Right atrium auricular region (tissue), 2 donors: ENCODE measurements around the gene TENM4. TPM values are rescaled to one million over a fixed set of nuclear protein-coding genes. Genes with fewer than 3 reads are reported as not detected.
"Not testable (repeated sequence)": the region's sequence is repeated elsewhere in the genome, so short reads cannot be mapped to it uniquely, and the experiment has no call there.

Experiments used
- DNase-seq: peaks from one replicate; pipeline ENCODE4 v3.0.0-alpha.2; 2019; ENCODE audit warnings: low spot score
- H3K27ac ChIP-seq, 2 donors: fragments of 200-600 bp; sonication (generic); 1 replicate in 1 of 2; 2 replicates in 1 of 2; pipeline ENCODE4 v1.5.1; 2016 to 2019
- H3K27me3 ChIP-seq, 2 donors: fragments of 200-600 bp; sonication (generic); one replicate each; pipeline versions ENCODE4 v1.5.1 to v1.6.0; 2017 to 2019
- H3K36me3 ChIP-seq: fragments of 200-600 bp; sonication (generic); one replicate; pipeline ENCODE4 v1.5.1; 2016
- H3K4me1 ChIP-seq, 2 donors: fragments of 200-600 bp; sonication (generic); one replicate each; pipeline versions ENCODE4 v1.5.1 to v1.6.0; 2017 to 2019
- H3K4me3 ChIP-seq, 2 donors: fragments of 200-600 bp; sonication (generic); 1 replicate in 1 of 2; 2 replicates in 1 of 2; pipeline ENCODE4 v1.5.1; 2017 to 2019; ENCODE audit warnings: mild to moderate bottlenecking in 1 of 2, moderate library complexity in 1 of 2
- H3K9me3 ChIP-seq, 2 donors: fragments of 200-600 bp; sonication (generic); one replicate each; pipeline ENCODE4 v1.5.1; 2019
- total RNA-seq, 2 donors: library from RNA; depleted of rRNA; stranded (reverse); fragments of >200 nt; gene quantifications; one replicate each; pipeline ENCODE4 v1.1.0, GENCODE V29; 2016
- TF ChIP-seq, protein P1 (sequence below), 2 donors: fragments of 200-600 bp; sonication (generic); IDR thresholded peaks; one replicate each; pipeline ENCODE4 v1.5.1; 2019; ENCODE audit warnings: antibody characterized with exemption in 2 of 2

Gene TENM4
- total RNA-seq, 2 donors from 2014 or later = 0.30 to 0.98 TPM

DNA sequence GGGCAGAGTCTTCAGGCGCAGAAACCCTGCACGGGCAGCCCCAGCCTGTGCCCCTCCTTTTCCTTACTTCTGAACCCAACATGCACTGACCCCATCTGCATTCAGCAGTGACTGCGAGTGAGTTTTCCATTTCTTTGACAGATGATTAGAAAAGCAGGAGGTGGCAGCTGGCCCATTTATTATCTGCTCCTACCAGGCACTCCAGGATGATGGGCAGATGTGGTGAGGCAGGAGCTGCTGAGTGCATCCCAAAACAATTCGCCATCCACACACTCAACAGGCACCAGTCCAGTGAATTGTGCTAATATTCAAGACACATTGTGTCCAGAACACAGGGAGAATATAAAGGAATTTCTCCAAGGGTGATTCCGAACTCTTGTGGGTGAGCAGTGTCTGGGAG lies 208.5 kb downstream of the TENM4 start:
- no peaks in the 10 kb centered on the region for H3K36me3 ChIP-seq
- H3K9me3 ChIP-seq = no peaks in the 10 kb centered on the region
- no peak overlapping the region for H3K27ac ChIP-seq
- H3K27me3 ChIP-seq = no peaks in the 10 kb centered on the region
- peaks cover 0 to 1% of the 10 kb centered on the region in 2 donors for H3K4me1 ChIP-seq
- TF ChIP-seq, protein P1, sequence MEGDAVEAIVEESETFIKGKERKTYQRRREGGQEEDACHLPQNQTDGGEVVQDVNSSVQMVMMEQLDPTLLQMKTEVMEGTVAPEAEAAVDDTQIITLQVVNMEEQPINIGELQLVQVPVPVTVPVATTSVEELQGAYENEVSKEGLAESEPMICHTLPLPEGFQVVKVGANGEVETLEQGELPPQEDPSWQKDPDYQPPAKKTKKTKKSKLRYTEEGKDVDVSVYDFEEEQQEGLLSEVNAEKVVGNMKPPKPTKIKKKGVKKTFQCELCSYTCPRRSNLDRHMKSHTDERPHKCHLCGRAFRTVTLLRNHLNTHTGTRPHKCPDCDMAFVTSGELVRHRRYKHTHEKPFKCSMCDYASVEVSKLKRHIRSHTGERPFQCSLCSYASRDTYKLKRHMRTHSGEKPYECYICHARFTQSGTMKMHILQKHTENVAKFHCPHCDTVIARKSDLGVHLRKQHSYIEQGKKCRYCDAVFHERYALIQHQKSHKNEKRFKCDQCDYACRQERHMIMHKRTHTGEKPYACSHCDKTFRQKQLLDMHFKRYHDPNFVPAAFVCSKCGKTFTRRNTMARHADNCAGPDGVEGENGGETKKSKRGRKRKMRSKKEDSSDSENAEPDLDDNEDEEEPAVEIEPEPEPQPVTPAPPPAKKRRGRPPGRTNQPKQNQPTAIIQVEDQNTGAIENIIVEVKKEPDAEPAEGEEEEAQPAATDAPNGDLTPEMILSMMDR (IDR thresholded peaks at IDR 0.05) = no peak
- no peak overlapping the region for H3K4me3 ChIP-seq
- DNase-seq = no peak

DNA sequence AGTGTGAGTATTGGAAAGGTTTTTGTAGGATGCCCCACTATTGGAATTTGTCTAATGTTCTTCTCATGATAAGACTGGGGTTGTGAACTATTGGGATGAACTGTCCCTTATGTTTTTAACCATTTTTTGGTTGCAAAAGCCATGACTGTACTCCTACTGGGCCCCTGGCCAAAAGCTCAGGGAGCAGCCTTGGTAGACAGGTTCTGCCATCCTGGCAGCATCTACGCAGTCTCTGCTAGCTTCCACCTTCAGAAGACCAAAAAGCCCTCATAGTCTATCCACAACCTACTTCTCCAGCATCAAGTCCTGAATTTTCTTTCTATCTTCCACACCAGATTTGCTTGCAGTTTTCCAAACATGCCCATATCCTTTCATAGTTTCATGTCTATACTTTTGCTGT lies 211.8 kb downstream of the TENM4 start:
- Histone ChIP-seq H3K9me3 (no peaks in the 10 kb centered on the region), H3K27me3 (no peaks in the 10 kb centered on the region), H3K27ac (no peak overlapping the region), H3K4me3 (no peak overlapping the region), H3K4me1 (no peaks in the 10 kb centered on the region), H3K36me3 (no peaks in the 10 kb centered on the region)
- TF ChIP-seq, protein P1 (IDR thresholded peaks at IDR 0.05) = no peak
- DNase-seq = no peak

DNA sequence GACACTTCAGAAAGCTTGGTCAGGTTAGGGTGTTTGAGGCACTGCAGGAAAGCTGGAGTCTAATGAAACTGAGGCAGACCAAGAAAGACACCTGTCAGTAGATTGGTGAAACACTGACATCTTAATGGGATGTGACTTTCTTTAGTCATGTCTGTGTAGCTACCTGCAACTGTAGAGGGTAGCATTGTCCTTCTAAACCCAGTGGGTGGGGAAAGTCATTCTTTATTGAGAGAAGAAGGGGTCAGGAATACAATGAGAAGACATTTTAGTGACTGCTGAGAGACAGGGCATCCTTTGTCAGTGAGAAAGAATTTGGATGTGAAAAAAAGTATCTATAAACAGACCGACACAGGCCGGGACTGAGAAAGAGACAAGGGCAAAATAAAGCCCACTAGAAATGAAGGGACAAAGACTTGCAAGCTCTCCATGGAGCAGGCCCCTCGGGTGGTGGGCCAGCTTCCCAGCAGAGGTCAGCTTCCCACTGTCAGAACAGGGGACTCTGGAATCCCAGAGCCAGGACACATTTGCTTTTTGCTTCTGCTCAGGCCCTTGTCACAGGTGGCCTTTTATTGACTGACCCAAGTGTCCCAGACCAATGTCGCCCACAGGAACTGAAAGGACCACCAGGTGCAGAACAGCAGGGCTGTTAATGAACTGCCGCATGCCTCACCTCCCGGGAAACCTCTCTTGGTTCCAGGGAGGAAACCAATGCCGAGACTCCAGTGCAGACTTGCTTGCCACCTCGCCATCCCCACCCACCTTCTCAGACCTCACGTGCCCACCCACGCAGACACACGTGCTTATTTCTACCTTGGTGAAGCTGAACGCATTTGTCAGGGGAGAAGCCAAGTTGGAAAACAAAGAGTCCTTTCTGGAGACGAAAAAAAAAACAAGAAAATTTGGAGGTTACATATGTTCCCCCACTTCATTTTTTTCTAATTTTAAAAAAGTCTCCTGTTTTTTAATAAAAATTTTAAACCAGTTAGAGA lies 212.8 kb downstream of the TENM4 start:
- no peaks in the 10 kb centered on the region for H3K9me3 ChIP-seq
- no peaks in the 10 kb centered on the region for H3K36me3 ChIP-seq
- H3K27ac ChIP-seq = no peak overlapping the region
- TF ChIP-seq, protein P1 (IDR thresholded peaks at IDR 0.05) = no peak
- H3K4me1 ChIP-seq = no peaks in the 10 kb centered on the region
- no peaks in the 10 kb centered on the region for H3K27me3 ChIP-seq
- no peak overlapping the region for H3K4me3 ChIP-seq
- DNase-seq = no peak

DNA sequence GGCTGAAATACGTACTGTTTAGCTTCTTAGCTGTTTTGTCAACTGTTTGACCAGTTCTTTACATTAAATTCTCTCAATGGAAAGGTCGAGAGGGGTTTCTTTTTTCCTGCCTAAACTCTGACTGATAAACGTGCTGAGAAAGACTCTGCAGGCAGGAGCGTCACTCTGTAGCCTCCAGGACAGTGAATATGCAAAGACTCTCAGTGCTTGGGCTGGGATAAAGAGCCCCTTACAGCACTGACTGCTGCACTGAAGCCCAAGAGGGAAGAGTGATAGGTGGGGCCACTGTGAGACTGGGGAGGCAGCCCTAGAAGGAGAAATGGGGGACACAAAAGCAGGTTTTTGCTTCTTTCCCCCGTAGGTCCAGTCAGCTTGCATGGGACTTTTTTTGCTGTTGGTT lies 213.5 kb downstream of the TENM4 start:
- no peaks in the 10 kb centered on the region for H3K36me3 ChIP-seq
- no peaks in the 10 kb centered on the region for H3K9me3 ChIP-seq
- no peaks in the 10 kb centered on the region for H3K4me1 ChIP-seq
- DNase-seq = no peak
- H3K27ac ChIP-seq = no peak overlapping the region
- no peak overlapping the region for H3K4me3 ChIP-seq
- TF ChIP-seq, protein P1 (IDR thresholded peaks at IDR 0.05) = no peak
- no peaks in the 10 kb centered on the region for H3K27me3 ChIP-seq

DNA sequence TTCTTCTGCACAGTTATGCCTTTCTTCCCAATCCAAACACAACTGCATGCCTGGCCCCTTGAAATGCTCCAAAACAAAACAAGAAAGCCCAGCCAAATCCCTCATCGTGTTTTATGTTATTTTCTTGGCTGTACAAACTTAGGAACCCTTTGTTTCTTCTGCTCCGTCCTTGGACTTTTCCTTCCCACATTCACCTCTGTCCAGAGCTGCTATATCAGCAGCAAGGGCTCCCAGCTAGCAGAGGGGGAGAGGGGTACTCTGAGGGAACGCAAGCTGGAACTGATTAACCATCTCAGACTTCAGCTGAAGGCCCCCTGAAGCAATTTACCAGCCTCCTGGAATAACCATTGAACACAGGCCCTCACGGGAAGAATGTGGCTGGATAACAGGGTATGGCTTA lies 214.7 kb downstream of the TENM4 start:
- Histone ChIP-seq H3K36me3 (no peaks in the 10 kb centered on the region), H3K4me1 (no peaks in the 10 kb centered on the region), H3K27me3 (no peaks in the 10 kb centered on the region), H3K9me3 (no peaks in the 10 kb centered on the region), H3K27ac (no peak overlapping the region), H3K4me3 (no peak overlapping the region)
- DNase-seq = no peak
- TF ChIP-seq, protein P1 (IDR thresholded peaks at IDR 0.05) = no peak

DNA sequence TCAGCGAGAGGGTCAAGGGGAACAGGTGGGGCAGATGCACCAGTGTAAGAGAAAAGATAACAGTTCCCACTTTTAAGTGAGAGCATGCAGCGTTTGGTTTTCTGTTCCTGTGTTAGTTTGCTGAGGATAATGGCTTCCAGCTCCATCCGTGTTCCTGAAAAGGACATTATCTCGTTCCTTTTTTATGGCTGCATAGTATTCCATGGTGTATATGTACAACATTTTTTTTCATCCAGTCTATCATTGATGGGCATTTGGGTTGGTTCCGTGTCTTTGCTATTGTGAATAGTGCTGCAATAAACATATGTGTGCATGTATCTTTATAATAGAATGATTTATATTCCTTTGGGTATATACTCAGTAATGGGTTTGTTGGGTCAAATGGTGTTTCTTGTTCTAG lies 218.7 kb downstream of the TENM4 start:
- H3K9me3 ChIP-seq, H3K36me3 ChIP-seq, DNase-seq, H3K4me1 ChIP-seq, H3K4me3 ChIP-seq, H3K27ac ChIP-seq, H3K27me3 ChIP-seq: not testable (repeated sequence)
